Thyroid gland (tissue), 4 donors: ENCODE measurements around the gene PSMG3. TPM values are rescaled to one million over a fixed set of nuclear protein-coding genes. Genes with fewer than 3 reads are reported as not detected.

Source experiments
- DNase-seq, 2 donors: peaks; one replicate each; pipeline ENCODE4 v3.0.0-alpha.2; 2019
- H3K27ac ChIP-seq, 3 donors: fragments of 200-600 bp; sonication (generic); 1 replicate in 2 of 3; 2 replicates in 1 of 3; pipeline ENCODE4 v1.5.1; 2016 to 2019; ENCODE audit warnings: mild to moderate bottlenecking in 1 of 3, moderate library complexity in 1 of 3
- H3K27me3 ChIP-seq: fragments of 200-600 bp; sonication (generic); one replicate; pipeline ENCODE4 v1.5.1; 2019
- H3K36me3 ChIP-seq, 2 donors: fragments of 200-600 bp; sonication (generic); one replicate each; pipeline ENCODE4 v1.5.1; 2016 to 2019
- H3K4me1 ChIP-seq, 2 donors: fragments of 200-600 bp; sonication (generic); one replicate each; pipeline ENCODE4 v1.5.1; 2017 to 2019
- H3K4me3 ChIP-seq, 3 donors: fragments of 200-600 bp; sonication (generic); replicated peaks in 1 of 3; 1 replicate in 2 of 3; 2 replicates in 1 of 3; pipeline ENCODE4 v1.5.1; 2016; ENCODE audit warnings: mild to moderate bottlenecking in 1 of 3
- H3K9me3 ChIP-seq: fragments of 200-600 bp; sonication (generic); one replicate; pipeline ENCODE4 v1.5.1; 2017
- POLR2A ChIP-seq, 2 donors: fragments of 450-650 bp; IDR thresholded peaks; one replicate each; pipeline ENCODE4 v1.6.1; 2017; ENCODE audit warnings: antibody characterized with exemption in 2 of 2, mild to moderate bottlenecking in 2 of 2, moderate library complexity in 1 of 2
- WGBS, 2 donors: methylation state at CpG; one replicate each; pipeline ENCODE4 v1.1.5; 2017; 5-methylcytosine and 5-hydroxymethylcytosine counted together
- intact Hi-C: fragments of 100-400 bp; cut with DNase I; formaldehyde crosslinking; loops from one replicate; pipeline ENCODE4 v1.15.1; 2023
- total RNA-seq, 4 donors: library from RNA; depleted of rRNA; stranded (reverse); fragments of >200 nt; gene quantifications; one replicate each; pipeline ENCODE4 v1.2.3, GENCODE V29; 2016
- TF ChIP-seq, protein P1 (sequence below), 6 experiments: fragments of 200-600 bp in 3 of 6; fragments of 450-650 bp in 3 of 6; sonication (generic) in 3 of 6; IDR thresholded peaks; one replicate each; pipeline ENCODE4 v1.5.1; 2016 to 2019; ENCODE audit warnings: antibody characterized with exemption in 6 of 6, mild to moderate bottlenecking in 2 of 6, inconsistent platforms in 1 of 6, moderate library complexity in 1 of 6

PSMG3 gene
- total RNA-seq, 4 donors from 2014 or later: 28.1 to 65.6 (median 50.2) TPM

DNA sequence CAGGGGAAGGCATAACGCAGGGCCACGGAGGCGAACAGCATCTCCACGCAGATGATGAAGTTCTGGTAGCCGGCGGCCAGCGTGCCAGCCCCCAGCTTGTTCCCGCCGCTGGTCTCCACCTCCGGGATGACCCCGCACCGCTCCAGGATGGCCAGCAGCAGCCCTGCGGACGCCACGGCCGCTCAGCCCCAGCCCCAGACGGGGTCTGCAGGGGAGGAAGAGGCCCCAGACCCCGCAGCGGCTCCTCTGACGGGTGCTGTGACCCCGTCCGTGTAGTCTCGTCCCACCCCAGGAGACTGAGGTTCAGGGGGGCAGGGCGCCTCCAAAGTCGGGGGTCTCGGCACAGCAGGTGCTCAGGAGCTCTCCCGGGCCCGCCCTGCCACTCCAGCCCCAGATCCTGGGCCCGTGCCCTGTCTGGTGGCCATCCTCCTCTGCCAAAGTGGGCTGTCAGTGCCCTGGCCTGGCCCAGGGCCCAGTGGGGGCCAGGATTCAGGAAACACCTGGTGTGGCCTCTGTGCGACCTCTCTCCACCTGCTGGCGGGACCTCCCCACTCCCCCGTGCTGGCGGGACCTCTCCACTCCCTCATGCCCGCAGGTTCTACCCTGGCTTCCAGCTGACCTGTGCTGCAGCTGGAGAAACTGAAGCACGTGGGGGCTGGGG lies 21.9 kb downstream of the PSMG3 start:
- no peak overlapping the region for H3K4me3 ChIP-seq
- no peak for TF ChIP-seq POLR2A (IDR thresholded peaks at IDR 0.05)
- TF ChIP-seq, protein P1, sequence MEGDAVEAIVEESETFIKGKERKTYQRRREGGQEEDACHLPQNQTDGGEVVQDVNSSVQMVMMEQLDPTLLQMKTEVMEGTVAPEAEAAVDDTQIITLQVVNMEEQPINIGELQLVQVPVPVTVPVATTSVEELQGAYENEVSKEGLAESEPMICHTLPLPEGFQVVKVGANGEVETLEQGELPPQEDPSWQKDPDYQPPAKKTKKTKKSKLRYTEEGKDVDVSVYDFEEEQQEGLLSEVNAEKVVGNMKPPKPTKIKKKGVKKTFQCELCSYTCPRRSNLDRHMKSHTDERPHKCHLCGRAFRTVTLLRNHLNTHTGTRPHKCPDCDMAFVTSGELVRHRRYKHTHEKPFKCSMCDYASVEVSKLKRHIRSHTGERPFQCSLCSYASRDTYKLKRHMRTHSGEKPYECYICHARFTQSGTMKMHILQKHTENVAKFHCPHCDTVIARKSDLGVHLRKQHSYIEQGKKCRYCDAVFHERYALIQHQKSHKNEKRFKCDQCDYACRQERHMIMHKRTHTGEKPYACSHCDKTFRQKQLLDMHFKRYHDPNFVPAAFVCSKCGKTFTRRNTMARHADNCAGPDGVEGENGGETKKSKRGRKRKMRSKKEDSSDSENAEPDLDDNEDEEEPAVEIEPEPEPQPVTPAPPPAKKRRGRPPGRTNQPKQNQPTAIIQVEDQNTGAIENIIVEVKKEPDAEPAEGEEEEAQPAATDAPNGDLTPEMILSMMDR (IDR thresholded peaks at IDR 0.05): no peak
- 71 to 72% methylated on average over 16 to 17 of the region's 35 CpGs for WGBS, 2 donors
- intact Hi-C loops: no loop called here
- no peaks in the 10 kb centered on the region for H3K36me3 ChIP-seq
- H3K4me1 ChIP-seq: no peaks in the 10 kb centered on the region
- H3K9me3 ChIP-seq: no peaks in the 10 kb centered on the region
- no peak overlapping the region for H3K27ac ChIP-seq
- no peaks in the 10 kb centered on the region for H3K27me3 ChIP-seq
- no peak for DNase-seq

DNA sequence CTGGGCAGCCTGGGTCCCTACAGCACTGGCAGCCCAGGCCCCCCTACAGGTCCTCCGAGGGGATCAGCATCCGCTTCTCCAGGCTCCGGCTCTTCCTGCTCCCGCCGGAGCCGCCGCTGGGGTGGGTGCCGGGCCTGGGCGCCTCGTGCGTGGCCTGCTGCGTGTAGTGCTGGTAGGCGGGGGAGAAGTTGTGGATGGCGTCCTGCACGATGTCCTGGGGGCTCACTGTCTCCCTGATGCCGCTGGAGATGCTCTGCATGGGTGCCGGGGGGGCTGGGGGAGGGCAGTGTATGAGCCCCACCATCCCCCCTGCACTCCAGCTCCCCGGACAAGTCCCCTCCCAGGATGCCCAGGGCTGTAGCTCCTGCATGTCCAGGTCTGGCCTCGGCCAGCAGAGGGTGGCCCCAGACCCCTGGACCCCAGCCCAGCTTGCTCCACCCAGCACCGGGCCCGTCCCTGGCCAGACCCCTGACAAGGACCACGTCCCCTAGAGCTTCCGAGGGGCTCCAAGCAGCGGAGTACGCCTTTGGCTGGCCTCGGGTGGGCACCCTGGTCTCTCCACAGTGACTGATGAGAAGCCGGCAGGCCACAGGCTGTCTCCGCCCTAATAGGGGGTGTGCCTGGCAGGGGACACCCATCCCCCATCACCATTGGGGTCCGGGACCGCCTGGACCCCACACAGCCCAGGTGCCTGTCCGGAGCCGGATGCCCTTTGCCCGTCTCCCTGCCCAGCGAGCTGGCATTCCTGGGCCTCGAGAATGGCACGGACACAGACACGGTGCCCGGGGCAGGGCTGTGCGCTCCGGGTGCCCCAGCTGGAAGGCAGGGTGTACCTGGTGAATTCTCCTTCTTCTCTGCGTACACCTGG lies 22.7 kb downstream of the PSMG3 start:
- no peak overlapping the region for H3K27ac ChIP-seq
- TF ChIP-seq, protein P1 (IDR thresholded peaks at IDR 0.05): no peak
- no peak for TF ChIP-seq POLR2A (IDR thresholded peaks at IDR 0.05)
- intact Hi-C loops: no loop called here
- peaks cover 6 to 7% of the 10 kb centered on the region in 2 donors for H3K36me3 ChIP-seq
- no peak overlapping the region for H3K4me3 ChIP-seq
- no peaks in the 10 kb centered on the region for H3K9me3 ChIP-seq
- no peak for DNase-seq
- no peaks in the 10 kb centered on the region for H3K27me3 ChIP-seq
- H3K4me1 ChIP-seq: no peaks in the 10 kb centered on the region
- WGBS, 2 donors: 87 to 93% methylated on average over 3 to 30 of the region's 41 CpGs

DNA sequence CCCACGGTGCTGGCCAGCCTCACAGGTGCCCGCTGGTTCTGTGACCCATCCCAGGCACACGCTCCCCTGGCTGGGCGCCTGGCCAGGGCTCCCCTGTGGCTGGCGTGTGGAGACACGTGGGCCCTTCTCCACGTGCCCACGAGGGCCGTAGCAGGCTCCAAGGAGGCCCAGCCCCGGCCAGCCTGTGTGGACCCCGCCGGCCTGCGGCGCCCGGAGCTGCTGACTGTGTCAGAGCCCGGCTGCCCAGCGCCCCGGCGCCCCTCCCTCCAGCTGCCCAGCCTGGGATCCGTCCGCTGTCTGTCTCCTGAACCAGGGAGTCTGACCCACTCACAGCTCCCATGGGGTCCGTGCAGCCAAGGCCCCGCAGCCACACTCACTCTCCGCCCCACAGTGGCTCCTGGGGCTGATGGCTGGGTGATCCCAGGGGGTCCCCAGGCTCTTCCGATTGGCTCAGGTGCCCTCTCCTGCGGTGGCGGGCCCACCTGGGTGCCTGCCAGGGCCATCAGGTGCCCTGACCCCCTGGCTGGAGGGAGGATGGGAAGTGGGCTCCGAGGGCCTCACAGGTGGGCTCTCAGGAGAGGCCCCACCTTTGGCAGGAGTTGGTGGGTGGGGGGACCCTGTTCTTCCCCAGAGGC lies 23.4 kb downstream of the PSMG3 start:
- Histone ChIP-seq H3K27me3 (no peaks in the 10 kb centered on the region), H3K27ac (no peak overlapping the region), H3K36me3 (peaks cover 7 to 8% of the 10 kb centered on the region in 2 donors), H3K4me3 (no peak overlapping the region), H3K9me3 (no peaks in the 10 kb centered on the region), H3K4me1 (no peaks in the 10 kb centered on the region)
- TF ChIP-seq POLR2A (IDR thresholded peaks at IDR 0.05): no peak
- TF ChIP-seq, protein P1 (IDR thresholded peaks at IDR 0.05): no peak
- DNase-seq: no peak
- intact Hi-C loops: no loop called here
- WGBS, 2 donors: 50 to 88% methylated on average over 2 to 21 of the region's 28 CpGs

DNA sequence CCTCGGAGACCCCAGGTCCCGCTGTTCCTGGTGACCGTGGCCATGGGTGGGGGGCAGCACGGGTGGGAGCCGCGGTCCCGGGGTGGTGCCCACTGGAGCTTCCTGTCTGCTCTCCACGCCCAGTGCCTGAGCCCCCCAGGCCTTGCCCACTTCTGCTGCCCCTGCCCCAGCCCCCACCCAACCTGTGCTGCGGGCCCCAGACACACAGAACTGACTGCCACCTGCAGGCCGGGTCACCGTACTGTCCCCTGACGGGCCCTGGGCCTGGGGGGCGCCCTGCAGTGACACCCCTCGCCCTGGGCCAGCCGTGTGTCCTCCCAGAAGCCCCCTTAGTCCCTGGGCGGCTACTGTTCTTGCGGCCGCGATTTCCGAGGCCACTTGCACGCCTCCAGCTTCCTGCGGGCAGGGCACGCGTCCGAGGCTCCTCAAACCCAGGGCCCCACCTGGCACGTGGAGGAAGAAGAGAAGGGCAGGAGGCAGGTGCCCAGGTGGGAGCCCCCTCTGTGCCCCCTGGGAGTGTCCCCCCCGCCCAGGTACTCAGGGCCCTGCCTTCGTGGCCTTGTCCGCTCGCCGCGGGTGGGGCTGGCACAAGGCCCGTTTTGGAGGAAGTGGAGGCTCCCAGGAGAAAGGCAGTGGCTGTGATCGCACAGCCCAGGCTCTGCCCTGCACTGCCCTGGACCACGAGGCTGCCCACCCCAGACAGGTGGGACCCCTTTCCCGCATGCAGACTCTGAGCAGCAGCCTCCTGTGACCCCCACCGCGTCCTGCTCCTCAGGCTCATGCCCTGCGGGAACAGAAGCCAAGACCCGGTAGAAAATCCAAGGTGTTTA lies 24.2 kb downstream of the PSMG3 start:
- DNase-seq: no peak
- H3K36me3 ChIP-seq: peaks cover 14% of the 10 kb centered on the region in 2 donors
- intact Hi-C loops: no loop called here
- WGBS, 2 donors: 70 to 79% methylated on average over 14 to 38 of the region's 40 CpGs
- no peaks in the 10 kb centered on the region for H3K9me3 ChIP-seq
- H3K27ac ChIP-seq: no peak overlapping the region
- no peak overlapping the region for H3K4me3 ChIP-seq
- no peaks in the 10 kb centered on the region for H3K27me3 ChIP-seq
- no peaks in the 10 kb centered on the region for H3K4me1 ChIP-seq
- TF ChIP-seq, protein P1 (IDR thresholded peaks at IDR 0.05): no peak
- TF ChIP-seq POLR2A (IDR thresholded peaks at IDR 0.05): no peak
